NCI-H2227 (cell line): ENCODE data around the gene UBXN4.
"Not testable (repeated sequence)": the region's sequence is repeated elsewhere in the genome, so short reads cannot be mapped to it uniquely, and the experiment has no call there.

ENCODE experiments used
- DNase-seq: peaks from one replicate; lab custom pipeline; 2025; ENCODE audit not compliant: unreplicated experiment; lab: John Stamatoyannopoulos, UW

UBXN4 gene

GRCh38 chr2:135762530-135762929 is 20.9 kb downstream of the UBXN4 start:
- no peak for DNase-seq

GRCh38 chr2:135768863-135769262 is 27.2 kb downstream of the UBXN4 start:
- no peak for DNase-seq

- DNase-seq, result no peak
These were observed 31.7 kb downstream of the UBXN4 start for GRCh38 chr2:135773319-135773718.

GRCh38 chr2:135773917-135774316 is 32.3 kb downstream of the UBXN4 start:
- DNase-seq, result no peak

- no peak for DNase-seq
These were observed 33.8 kb downstream of the UBXN4 start for GRCh38 chr2:135775420-135775819.

- no peak for DNase-seq
These were observed 34.7 kb downstream of the UBXN4 start for GRCh38 chr2:135776367-135776766.

- DNase-seq, result no peak
These were observed 40.6 kb downstream of the UBXN4 start for GRCh38 chr2:135782231-135782630.

GRCh38 chr2:135783439-135783838 is 41.8 kb downstream of the UBXN4 start:
- DNase-seq, result no peak

GRCh38 chr2:135785032-135785431 is 43.4 kb downstream of the UBXN4 start:
- DNase-seq, result no peak

GRCh38 chr2:135786823-135787222 is 45.2 kb downstream of the UBXN4 start:
- no peak for DNase-seq

- no peak for DNase-seq
These were observed 48.8 kb downstream of the UBXN4 start for GRCh38 chr2:135790423-135790822.

GRCh38 chr2:135791418-135792190 is 49.9 kb downstream of the UBXN4 start:
- no peak for DNase-seq

GRCh38 chr2:135792401-135793150 is 50.9 kb downstream of the UBXN4 start:
- DNase-seq, result no peak

- not testable (repeated sequence) for DNase-seq
These were observed 54.0 kb downstream of the UBXN4 start for GRCh38 chr2:135795641-135796040.

- DNase-seq, result no peak
These were observed 55.0 kb downstream of the UBXN4 start for GRCh38 chr2:135796606-135797005.

GRCh38 chr2:135797497-135798274 is 56.0 kb downstream of the UBXN4 start:
- DNase-seq, result peak; percentile 85

GRCh38 chr2:135798275-135798705 is 56.6 kb downstream of the UBXN4 start:
- DNase-seq, result no peak

GRCh38 chr2:135798762-135799161 is 57.1 kb downstream of the UBXN4 start:
- no peak for DNase-seq

- DNase-seq, result no peak
These were observed 58.1 kb downstream of the UBXN4 start for GRCh38 chr2:135799738-135800137.

GRCh38 chr2:135800513-135801460 is 59.1 kb downstream of the UBXN4 start:
- DNase-seq, result no peak
